HL-60/S4 treated with phorbol 12-myristate 13-acetate at 8.2 ng/mL for 4 days and 3 days (cell line): ENCODE results near the gene CNOT6L.
"Not testable (repeated sequence)": the region's sequence is repeated elsewhere in the genome, so short reads cannot be mapped to it uniquely, and the experiment has no call there.

Experiments used
- in situ Hi-C: fragments of 300-500 bp; cut with MboI; formaldehyde crosslinking; loops from 2 replicates; pipeline ENCODE4 v1.15.0; 2022; ENCODE audit warnings: low sequenced_read_pairs

CNOT6L gene

GRCh38 chr4:77818602-77819403 is at the start of gene CNOT6L:
Gene CNOT6L (minus strand): TSS chr4:77819368. CDS start chr4:77819308, 60 bp downstream.
- in situ Hi-C loops, result no loop called here

GRCh38 chr4:77865259-77865658 is 46.1 kb upstream of the CNOT6L start:
- in situ Hi-C loops, result no loop called here

- in situ Hi-C loops, result not testable (repeated sequence)
Measured at GRCh38 chr4:77863341-77863740, 44.2 kb upstream of the CNOT6L start.

GRCh38 chr4:77862478-77863216 is 43.5 kb upstream of the CNOT6L start, which contains the start of gene MRPL1:
Gene MRPL1 (plus strand): TSS chr4:77862830. CDS start chr4:77862849, 19 bp downstream.
- in situ Hi-C loops, result no loop called here

GRCh38 chr4:77861495-77861894 is 42.3 kb upstream of the CNOT6L start:
- in situ Hi-C loops, result no loop called here

- in situ Hi-C loops, result no loop called here
Measured at GRCh38 chr4:77859256-77859655, 40.1 kb upstream of the CNOT6L start.

- in situ Hi-C loops, result no loop called here
Measured at GRCh38 chr4:77856152-77856551, 37.0 kb upstream of the CNOT6L start.

GRCh38 chr4:77854431-77855111 is 35.4 kb upstream of the CNOT6L start:
- in situ Hi-C loops, result no loop called here

GRCh38 chr4:77852892-77853495 is 33.8 kb upstream of the CNOT6L start:
- in situ Hi-C loops, result no loop called here

- in situ Hi-C loops, result no loop called here
Measured at GRCh38 chr4:77849278-77849965, 30.3 kb upstream of the CNOT6L start.

- in situ Hi-C loops, result no loop called here
Measured at GRCh38 chr4:77848508-77848907, 29.3 kb upstream of the CNOT6L start.

GRCh38 chr4:77845929-77846328 is 26.8 kb upstream of the CNOT6L start:
- in situ Hi-C loops, result no loop called here

- in situ Hi-C loops, result no loop called here
Measured at GRCh38 chr4:77845400-77845799, 26.2 kb upstream of the CNOT6L start.

GRCh38 chr4:77844363-77844762 is 25.2 kb upstream of the CNOT6L start:
- in situ Hi-C loops, result no loop called here

- in situ Hi-C loops, result no loop called here
Measured at GRCh38 chr4:77843628-77844027, 24.5 kb upstream of the CNOT6L start.

GRCh38 chr4:77834403-77834802 is 15.2 kb upstream of the CNOT6L start:
- in situ Hi-C loops, result no loop called here

- in situ Hi-C loops, result no loop called here
Measured at GRCh38 chr4:77833126-77833724, 14.1 kb upstream of the CNOT6L start.

- in situ Hi-C loops, result no loop called here
Measured at GRCh38 chr4:77827343-77827742, 8.2 kb upstream of the CNOT6L start.

GRCh38 chr4:77826275-77826674 is 7.1 kb upstream of the CNOT6L start:
- in situ Hi-C loops, result no loop called here

- in situ Hi-C loops, result no loop called here
Measured at GRCh38 chr4:77821775-77822174, 2.6 kb upstream of the CNOT6L start.
